B cell (primary cell): ENCODE measurements around the gene CLDN8.

Source experiments
- EZH2 ChIP-seq: IDR thresholded peaks from 2 replicates; pipeline ENCODE4 v1.6.1; 2012; ENCODE audit warnings: borderline replicate concordance, low read depth, mild to moderate bottlenecking, moderate library complexity, low read length; ENCODE audit not compliant: insufficient read depth, poor library complexity, severe bottlenecking
- TF ChIP-seq, protein P1 (sequence below): fragments of 200-600 bp; IDR thresholded peaks from one replicate; pipeline ENCODE4 v1.8.0; 2022; ENCODE audit warnings: antibody characterized with exemption, mild to moderate bottlenecking

DNA sequence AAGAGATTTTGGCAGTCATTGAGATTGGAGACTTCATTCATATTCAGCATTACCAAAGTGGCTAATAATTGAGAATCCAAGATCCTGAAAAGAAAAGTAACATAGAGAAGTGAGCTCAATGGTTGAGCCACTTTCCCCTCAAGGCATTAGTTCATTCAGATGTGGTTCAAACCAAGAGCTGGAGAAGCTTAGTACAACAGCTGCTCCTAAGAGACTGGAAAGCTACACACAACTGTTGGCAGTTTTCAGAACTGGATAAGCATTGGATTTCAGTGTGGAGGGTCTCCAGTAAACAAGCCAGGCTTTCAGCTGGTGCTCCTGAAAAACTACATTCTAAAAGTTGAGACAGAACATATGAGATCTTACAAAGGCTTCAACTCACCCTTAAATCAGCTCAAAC is 29.2 kb upstream of the CLDN8 start:
- TF ChIP-seq, protein P1, sequence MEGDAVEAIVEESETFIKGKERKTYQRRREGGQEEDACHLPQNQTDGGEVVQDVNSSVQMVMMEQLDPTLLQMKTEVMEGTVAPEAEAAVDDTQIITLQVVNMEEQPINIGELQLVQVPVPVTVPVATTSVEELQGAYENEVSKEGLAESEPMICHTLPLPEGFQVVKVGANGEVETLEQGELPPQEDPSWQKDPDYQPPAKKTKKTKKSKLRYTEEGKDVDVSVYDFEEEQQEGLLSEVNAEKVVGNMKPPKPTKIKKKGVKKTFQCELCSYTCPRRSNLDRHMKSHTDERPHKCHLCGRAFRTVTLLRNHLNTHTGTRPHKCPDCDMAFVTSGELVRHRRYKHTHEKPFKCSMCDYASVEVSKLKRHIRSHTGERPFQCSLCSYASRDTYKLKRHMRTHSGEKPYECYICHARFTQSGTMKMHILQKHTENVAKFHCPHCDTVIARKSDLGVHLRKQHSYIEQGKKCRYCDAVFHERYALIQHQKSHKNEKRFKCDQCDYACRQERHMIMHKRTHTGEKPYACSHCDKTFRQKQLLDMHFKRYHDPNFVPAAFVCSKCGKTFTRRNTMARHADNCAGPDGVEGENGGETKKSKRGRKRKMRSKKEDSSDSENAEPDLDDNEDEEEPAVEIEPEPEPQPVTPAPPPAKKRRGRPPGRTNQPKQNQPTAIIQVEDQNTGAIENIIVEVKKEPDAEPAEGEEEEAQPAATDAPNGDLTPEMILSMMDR, result no peak
- TF ChIP-seq EZH2, result no peak
